Gastrocnemius medialis (tissue), 4 donors: ENCODE data around the gene STX17.

ENCODE experiments used
- POLR2A ChIP-seq, 2 donors: fragments of 450-650 bp; IDR thresholded peaks; one replicate each; pipeline ENCODE4 v1.6.1; 2017; ENCODE audit warnings: antibody characterized with exemption in 2 of 2, mild to moderate bottlenecking in 2 of 2, moderate library complexity in 2 of 2
- TF ChIP-seq, protein P1 (sequence below), 5 experiments: fragments of 450-650 bp in 3 of 5; fragments of 200-600 bp in 2 of 5; sonication (generic) in 2 of 5; IDR thresholded peaks in 4 of 5; conservative IDR thresholded peaks in 1 of 5; 1 replicate in 4 of 5; 2 replicates in 1 of 5; pipeline ENCODE4 v1.5.1; 2016 to 2019; ENCODE audit warnings: antibody characterized with exemption in 5 of 5, mild to moderate bottlenecking in 3 of 5, moderate library complexity in 3 of 5

DNA sequence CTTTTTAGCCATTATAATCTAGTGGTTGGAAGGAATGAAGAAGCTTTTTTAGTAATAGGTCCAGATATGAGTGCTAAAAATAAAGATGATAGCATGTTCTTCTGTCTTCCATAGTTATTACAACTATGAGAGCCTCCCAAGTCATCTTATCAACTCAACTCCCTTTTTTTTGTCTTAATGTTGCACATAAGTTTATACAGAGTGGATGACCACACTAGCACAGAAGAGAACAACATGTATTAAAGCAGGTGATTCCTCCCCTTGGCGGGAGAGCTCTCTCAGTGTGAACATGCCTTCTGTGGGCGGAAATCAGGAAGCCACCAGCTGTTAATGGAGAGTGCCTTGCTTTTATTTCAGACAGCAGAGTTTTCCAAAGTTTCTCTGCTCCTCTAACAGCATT lies 40.1 kb upstream of the STX17 start:
- TF ChIP-seq, protein P1, sequence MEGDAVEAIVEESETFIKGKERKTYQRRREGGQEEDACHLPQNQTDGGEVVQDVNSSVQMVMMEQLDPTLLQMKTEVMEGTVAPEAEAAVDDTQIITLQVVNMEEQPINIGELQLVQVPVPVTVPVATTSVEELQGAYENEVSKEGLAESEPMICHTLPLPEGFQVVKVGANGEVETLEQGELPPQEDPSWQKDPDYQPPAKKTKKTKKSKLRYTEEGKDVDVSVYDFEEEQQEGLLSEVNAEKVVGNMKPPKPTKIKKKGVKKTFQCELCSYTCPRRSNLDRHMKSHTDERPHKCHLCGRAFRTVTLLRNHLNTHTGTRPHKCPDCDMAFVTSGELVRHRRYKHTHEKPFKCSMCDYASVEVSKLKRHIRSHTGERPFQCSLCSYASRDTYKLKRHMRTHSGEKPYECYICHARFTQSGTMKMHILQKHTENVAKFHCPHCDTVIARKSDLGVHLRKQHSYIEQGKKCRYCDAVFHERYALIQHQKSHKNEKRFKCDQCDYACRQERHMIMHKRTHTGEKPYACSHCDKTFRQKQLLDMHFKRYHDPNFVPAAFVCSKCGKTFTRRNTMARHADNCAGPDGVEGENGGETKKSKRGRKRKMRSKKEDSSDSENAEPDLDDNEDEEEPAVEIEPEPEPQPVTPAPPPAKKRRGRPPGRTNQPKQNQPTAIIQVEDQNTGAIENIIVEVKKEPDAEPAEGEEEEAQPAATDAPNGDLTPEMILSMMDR (IDR thresholded peaks at IDR 0.05 in 4 of 5, conservative IDR thresholded peaks at IDR 0.05 in 1 of 5), result no peak
- no peak for TF ChIP-seq POLR2A (IDR thresholded peaks at IDR 0.05)
